Stimulated activated CD4-positive, alpha-beta T cell treated with anti-CD3 and anti-CD28 coated beads, Interleukin-2, amount 100 ng/mL, for 4 hours (primary cell): ENCODE measurements around the gene CHFR.
A peak's percentile ranks its signal among the peaks of the same experiment; 100 is the strongest.
"Not testable (repeated sequence)": the region's sequence is repeated elsewhere in the genome, so short reads cannot be mapped to it uniquely, and the experiment has no call there.

Experiments
- DNase-seq: peaks from one replicate; pipeline ENCODE4 v3.0.0-alpha.2; 2020; ENCODE audit warnings: low read depth

The CHFR gene

DNA sequence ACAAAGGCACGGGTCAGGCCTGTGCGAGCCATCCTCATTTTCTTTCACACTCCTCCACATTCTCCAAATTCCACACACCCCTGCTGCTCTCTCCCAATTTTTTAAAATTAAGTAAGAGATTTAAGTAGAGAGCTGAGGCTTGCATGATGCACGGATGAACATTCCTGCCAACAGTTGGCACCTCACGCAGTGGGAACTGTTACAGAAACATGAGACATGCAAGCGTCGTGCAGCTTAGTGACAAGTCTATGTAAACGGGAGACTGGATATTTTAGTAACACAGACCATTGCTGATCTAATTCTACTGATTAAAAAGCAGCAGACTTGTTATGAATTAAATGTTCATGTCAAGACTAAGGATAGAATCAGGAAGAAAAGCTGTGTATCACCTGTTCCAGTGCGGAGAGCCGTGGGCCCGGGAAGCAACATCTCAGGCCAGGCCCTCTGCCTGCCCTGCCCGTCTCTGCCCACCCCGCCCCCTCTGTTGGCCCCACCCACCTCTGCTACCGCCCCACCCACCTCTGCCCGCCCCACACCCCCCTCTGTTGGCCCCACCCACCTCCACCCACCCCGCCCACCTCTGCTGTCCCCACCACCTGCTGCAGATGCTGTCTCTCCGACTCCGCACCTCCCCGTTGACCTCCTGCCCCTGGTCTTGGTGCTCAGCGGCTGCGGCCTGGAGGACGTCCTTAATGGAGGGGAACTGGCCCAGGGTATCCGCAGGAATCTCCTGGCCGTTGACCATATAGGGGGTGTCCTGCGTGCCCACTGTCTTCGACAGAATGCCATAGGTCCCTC, 79.9 kb downstream of the CHFR start:
- DNase-seq, result no peak

GRCh38 chr12:132806857-132807256, 80.5 kb downstream of the CHFR start:
- DNase-seq, result peak; percentile 13

- DNase-seq, result no peak
These were observed 83.0 kb downstream of the CHFR start for GRCh38 chr12:132804426-132804861.

DNA sequence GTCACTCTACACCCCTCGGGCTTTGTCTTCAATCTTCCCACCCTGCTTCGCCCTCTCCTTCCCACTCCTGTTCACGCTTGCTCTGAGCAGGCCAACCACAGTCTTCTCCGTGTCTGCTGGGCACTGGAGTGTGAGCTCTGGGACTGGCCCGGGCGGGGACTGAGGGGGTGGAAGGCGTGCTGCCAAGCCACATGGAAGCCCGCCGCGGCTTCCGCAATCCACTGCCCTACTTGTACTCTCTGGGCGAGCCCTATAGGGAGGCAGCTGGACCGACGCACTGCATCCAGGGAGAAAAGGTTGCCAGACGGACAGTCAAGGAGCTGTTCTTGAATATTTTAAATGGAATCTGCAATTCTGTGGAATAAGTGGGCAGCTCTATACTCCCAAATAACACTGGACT, 83.5 kb downstream of the CHFR start:
- DNase-seq, result no peak

GRCh38 chr12:132803125-132803524, 84.3 kb downstream of the CHFR start:
- DNase-seq, result no peak

DNA sequence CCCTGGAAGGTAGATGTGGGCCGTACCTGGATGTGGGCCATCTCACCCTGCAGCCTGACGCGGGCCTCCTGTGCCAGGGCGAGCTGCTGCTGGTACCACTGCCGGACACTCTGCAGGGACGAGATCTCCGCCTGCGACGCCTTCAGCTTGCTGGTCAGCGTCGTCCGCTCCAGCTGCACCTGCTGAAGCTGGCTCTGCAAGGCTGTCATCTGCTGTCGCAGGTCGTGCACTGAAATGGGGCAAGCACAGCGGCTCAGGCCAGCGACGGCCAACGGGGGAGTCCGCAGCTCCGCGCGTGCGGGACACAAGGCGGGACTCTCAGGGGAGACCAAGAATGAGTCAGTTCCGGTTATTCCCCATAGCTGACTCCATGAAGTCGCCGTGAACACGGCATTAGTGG, 85.7 kb downstream of the CHFR start:
- DNase-seq, result no peak

DNA sequence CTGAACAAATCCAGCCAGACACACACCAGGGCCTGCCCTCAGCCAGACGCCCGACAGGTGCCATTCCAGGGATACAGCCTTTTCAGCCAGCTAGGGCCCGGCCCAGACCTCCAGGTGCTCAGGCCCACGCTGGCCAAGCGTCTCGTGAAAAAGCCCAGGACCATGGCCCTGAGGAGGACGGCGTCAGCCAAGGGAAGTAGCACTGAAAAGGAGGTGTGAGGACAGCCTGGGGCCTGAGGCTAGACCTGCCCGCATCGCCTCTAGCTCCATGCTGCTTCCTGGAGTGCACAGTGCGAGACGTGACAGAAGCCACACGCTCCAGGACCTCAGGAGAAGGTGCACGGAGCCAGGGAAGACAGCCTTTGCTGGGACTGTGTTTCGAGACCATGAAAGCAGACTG, 88.6 kb downstream of the CHFR start:
- DNase-seq, result no peak

- no peak for DNase-seq
These were observed 89.4 kb downstream of the CHFR start for GRCh38 chr12:132797820-132798570.

DNA sequence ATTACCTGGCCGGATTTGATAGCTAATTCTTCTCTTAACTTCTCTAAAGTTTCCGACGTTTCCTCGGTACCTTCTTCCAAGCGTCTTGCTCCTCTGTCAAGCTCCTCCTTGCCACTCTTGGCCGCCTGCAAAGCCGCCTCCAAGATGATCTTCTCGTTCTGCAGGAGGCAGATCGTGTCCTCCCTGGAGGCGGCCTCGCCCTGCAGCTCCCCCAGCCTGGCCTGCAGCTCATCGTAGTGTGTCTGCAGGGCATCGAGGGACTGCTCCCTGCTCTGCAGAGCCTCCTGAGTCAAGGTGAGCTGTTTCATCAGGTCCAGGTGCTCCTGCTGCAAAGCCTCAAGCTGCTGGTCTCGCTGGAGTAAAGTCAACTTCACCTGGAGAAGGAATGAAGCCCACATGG, 91.6 kb downstream of the CHFR start:
- no peak for DNase-seq

DNA sequence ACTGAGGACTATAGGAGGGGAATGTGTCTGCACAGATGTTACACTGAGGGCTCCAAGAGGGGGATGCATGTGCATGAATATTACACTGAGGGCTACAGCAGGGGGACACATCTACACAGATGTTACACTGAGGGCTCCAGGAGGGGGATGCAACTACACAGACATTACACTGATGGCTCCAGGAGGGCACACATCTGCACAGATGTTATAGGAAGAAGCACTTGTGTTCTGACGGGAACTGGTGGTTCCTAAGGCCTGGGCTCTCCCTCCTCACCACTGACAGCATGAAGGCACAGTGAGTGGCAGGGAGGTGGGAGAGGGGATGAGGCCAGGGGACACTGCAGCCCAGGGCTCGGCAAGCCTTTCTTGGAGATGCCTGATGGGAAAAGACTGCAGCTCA, 95.5 kb downstream of the CHFR start:
- not testable (repeated sequence) for DNase-seq

DNA sequence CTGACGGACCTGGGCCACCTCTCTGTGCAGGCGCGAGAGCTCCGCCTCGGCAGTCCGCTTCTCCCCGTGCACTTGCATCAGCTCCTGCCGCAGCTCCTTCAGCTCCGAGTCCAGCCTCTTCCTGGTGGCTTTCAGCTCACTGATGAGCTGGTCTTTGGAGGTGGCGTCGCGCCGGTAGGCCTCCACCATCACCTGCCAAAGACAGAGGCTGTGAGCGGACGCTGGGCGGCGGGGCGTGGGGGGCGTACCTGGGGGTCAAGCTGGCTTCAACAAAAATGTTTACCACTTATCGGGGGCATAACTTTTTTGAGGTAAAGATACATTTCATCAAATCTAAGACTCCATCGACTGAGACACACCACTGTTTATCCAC, 98.3 kb downstream of the CHFR start:
- no peak for DNase-seq

DNA sequence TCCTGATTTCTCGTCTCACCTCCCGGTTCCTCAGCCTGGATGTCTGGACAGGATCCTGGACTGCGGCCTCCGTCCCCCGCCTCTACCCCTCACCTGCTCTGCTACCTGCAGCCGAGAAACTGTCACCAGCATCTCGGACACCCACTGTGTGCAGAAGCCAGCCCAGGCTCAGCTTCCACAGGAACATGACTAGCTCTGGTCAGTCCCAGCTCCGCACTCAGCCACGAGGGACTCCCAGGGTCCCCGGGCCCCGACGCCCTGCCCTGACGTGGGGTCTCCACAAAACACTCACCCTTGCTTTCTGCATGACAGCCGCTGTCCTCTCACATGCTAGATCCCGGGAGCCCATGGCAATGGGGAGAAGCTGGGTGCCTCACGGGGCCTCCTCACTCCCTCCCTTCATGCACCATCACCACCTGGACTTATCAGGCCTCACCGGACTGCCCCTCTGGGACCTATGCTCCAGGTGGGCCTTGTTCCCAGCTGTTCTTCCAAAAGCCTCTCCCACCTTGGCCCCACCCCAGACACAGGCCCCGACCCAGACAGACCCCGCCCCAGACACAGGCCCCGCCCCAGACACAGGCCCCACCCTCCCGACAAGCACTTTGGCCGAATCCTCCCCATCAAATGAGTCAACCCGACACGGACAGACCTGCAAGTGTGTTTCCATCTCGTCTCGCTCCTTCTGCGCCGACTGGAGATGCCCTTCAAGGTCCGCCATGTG, 98.9 kb downstream of the CHFR start:
- DNase-seq, result no peak

DNA sequence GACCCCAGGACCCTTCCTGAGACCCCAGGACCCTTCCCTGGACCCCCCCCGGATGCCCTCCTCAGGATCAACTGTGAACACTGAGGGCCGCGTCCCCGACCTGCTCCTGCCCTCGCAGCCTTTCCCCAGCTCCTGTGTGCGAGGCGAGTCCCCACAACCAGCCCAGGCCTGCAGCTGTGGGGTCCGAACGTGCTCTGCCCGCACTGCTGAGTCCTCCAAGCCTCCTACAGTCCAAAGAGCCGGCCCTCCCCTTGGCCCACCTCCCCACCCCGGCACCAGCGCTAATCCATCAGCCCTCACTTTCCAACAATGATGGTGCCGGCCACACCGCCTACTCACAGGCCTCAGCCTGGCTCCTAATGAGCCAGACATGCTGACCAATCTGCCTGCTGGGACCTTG, 99.5 kb downstream of the CHFR start:
- DNase-seq, result no peak

- DNase-seq, result no peak
These were observed 101.2 kb downstream of the CHFR start for GRCh38 chr12:132786192-132786591.

- no peak for DNase-seq
These were observed 102.8 kb downstream of the CHFR start for GRCh38 chr12:132784580-132784979.

- DNase-seq, result no peak
These were observed 103.4 kb downstream of the CHFR start for GRCh38 chr12:132783917-132784531.
